SU-DHL-6 (cell line): ENCODE results near the gene LRRC47.

ENCODE experiments used
- EZH2phosphoT487 ChIP-seq: fragments of 200-600 bp; sonication (generic), shearing (Covaris generic); conservative IDR thresholded peaks from 2 replicates; pipeline ENCODE4 v1.6.1; 2018; ENCODE audit warnings: mild to moderate bottlenecking, antibody characterized with exemption, low read length, moderate library complexity, mixed read lengths
- TF ChIP-seq, protein P1 (sequence below): fragments of 200-600 bp; sonication (generic); IDR thresholded peaks from one replicate; pipeline ENCODE4 v1.5.1; 2017; ENCODE audit warnings: antibody characterized with exemption, mild to moderate bottlenecking, low read length, moderate library complexity; ENCODE audit not compliant: insufficient read depth, poor library complexity, severe bottlenecking

DNA sequence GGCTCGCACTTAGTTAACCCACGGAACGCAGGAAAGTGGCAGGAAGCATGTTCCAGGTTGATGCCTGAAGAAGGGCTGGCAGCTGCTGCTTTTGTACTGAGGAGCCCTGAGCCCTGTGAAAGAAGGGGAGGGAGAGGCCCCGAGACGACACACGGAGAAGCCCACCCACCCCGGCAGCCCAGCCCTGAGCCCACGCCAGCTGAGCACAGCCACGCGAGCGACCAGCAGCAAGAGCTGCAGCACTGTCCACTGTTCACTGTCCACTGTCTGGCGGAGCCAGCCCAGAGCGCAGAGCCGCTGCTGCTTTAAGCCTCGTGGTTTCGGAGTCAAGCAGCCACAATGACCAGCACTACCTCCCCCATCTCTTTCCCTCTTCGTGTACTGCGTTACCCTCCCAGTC lies 5.3 kb downstream of the LRRC47 start:
- TF ChIP-seq, protein P1, sequence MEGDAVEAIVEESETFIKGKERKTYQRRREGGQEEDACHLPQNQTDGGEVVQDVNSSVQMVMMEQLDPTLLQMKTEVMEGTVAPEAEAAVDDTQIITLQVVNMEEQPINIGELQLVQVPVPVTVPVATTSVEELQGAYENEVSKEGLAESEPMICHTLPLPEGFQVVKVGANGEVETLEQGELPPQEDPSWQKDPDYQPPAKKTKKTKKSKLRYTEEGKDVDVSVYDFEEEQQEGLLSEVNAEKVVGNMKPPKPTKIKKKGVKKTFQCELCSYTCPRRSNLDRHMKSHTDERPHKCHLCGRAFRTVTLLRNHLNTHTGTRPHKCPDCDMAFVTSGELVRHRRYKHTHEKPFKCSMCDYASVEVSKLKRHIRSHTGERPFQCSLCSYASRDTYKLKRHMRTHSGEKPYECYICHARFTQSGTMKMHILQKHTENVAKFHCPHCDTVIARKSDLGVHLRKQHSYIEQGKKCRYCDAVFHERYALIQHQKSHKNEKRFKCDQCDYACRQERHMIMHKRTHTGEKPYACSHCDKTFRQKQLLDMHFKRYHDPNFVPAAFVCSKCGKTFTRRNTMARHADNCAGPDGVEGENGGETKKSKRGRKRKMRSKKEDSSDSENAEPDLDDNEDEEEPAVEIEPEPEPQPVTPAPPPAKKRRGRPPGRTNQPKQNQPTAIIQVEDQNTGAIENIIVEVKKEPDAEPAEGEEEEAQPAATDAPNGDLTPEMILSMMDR = no peak
- no peak for TF ChIP-seq EZH2phosphoT487
